Keratinocyte (primary cell): ENCODE data around the gene SNX20. TPM values are rescaled to one million over a fixed set of nuclear protein-coding genes. Genes with fewer than 3 reads are reported as not detected.

ENCODE experiments used
- DNase-seq: peaks from one replicate; pipeline ENCODE4 v3.0.0-alpha.2; 2011; ENCODE audit warnings: low read depth, missing footprints, low spot score
- FAIRE-seq: peaks from 2 replicates; lab custom pipeline; 2011; peaks lifted over from hg19 to GRCh38; lab: Jason Lieb, UNC
- H2AFZ ChIP-seq: 2 replicates; pipeline ENCODE4 v1.6.0; 2012; ENCODE audit warnings: low read length, control low read depth, inconsistent platforms; ENCODE audit not compliant: control insufficient read depth
- H3K27ac ChIP-seq: 2 replicates; pipeline ENCODE4 v1.5.1; 2011; ENCODE audit warnings: low read length; ENCODE audit not compliant: control insufficient read depth, insufficient read depth
- H3K27me3 ChIP-seq: 3 replicates; pipeline ENCODE4 v1.6.0; 2011; ENCODE audit warnings: low read length; ENCODE audit not compliant: control insufficient read depth, insufficient read depth; ENCODE audit errors: extremely low read depth
- H3K36me3 ChIP-seq, 2 experiments: 2 replicates in 1 of 2; 3 replicates in 1 of 2; pipeline ENCODE4 v1.5.1; 2011; ENCODE audit warnings: low read length in 2 of 2, mild to moderate bottlenecking in 1 of 2; ENCODE audit not compliant: control insufficient read depth in 2 of 2, insufficient read depth in 2 of 2; ENCODE audit errors: extremely low read depth in 1 of 2
- H3K4me1 ChIP-seq: 3 replicates; pipeline ENCODE4 v1.5.1; 2011; ENCODE audit warnings: low read length; ENCODE audit not compliant: control insufficient read depth, insufficient read depth; ENCODE audit errors: extremely low read depth
- H3K4me2 ChIP-seq: 3 replicates; pipeline ENCODE4 v1.6.0; 2011; ENCODE audit warnings: low read depth, low read length; ENCODE audit not compliant: control insufficient read depth, insufficient read depth; ENCODE audit errors: extremely low read depth
- H3K4me3 ChIP-seq, 3 experiments: fragments of 200-600 bp in 1 of 3; sonication (generic) in 1 of 3; 2 replicates in 2 of 3; 3 replicates in 1 of 3; pipeline ENCODE4 v1.5.1; 2011 to 2016; ENCODE audit warnings: low read length in 3 of 3, mild to moderate bottlenecking in 3 of 3, control low read depth in 2 of 3, inconsistent platforms in 1 of 3, low read depth in 1 of 3, mixed read lengths in 1 of 3, mixed run types in 1 of 3, moderate library complexity in 1 of 3; ENCODE audit not compliant: control insufficient read depth in 2 of 3, insufficient read depth in 2 of 3; ENCODE audit errors: extremely low read depth in 1 of 3
- H3K79me2 ChIP-seq: 2 replicates; pipeline ENCODE4 v1.6.0; 2012; ENCODE audit warnings: low read length; ENCODE audit not compliant: control insufficient read depth, insufficient read depth
- H3K9ac ChIP-seq: 3 replicates; pipeline ENCODE4 v1.6.0; 2011; ENCODE audit warnings: low read length; ENCODE audit not compliant: control insufficient read depth, insufficient read depth; ENCODE audit errors: extremely low read depth
- H3K9me1 ChIP-seq: 3 replicates; pipeline ENCODE4 v1.6.0; 2011; ENCODE audit warnings: low read length; ENCODE audit not compliant: control insufficient read depth, insufficient read depth; ENCODE audit errors: extremely low read depth
- H3K9me3 ChIP-seq: 2 replicates; pipeline ENCODE4 v1.5.1; 2012; ENCODE audit warnings: low read depth, low read length; ENCODE audit not compliant: control insufficient read depth
- H4K20me1 ChIP-seq: 3 replicates; pipeline ENCODE4 v1.6.0; 2011; ENCODE audit warnings: low read length; ENCODE audit not compliant: control insufficient read depth, insufficient read depth; ENCODE audit errors: extremely low read depth
- CTCF ChIP-seq, 3 experiments: IDR thresholded peaks in 1 of 3; conservative IDR thresholded peaks in 1 of 3; optimal IDR thresholded peaks in 1 of 3; 2 replicates in 2 of 3; 3 replicates in 1 of 3; pipeline versions ENCODE3 to v1.5.1; 2011; ENCODE audit warnings: low read length in 3 of 3, mild to moderate bottlenecking in 3 of 3, moderate library complexity in 2 of 3, control low read depth in 1 of 3, inconsistent platforms in 1 of 3; ENCODE audit not compliant: insufficient read depth in 2 of 3; ENCODE audit errors: extremely low read depth in 1 of 3
- EZH2 ChIP-seq: IDR thresholded peaks from one replicate; pipeline ENCODE4 v1.6.1; 2012; ENCODE audit warnings: inconsistent platforms, mild to moderate bottlenecking, low read length, moderate library complexity
- dilution Hi-C: fragments of 300-500 bp; cut with MboI; formaldehyde crosslinking; loops from one replicate; pipeline ENCODE4 v1.7.0; 2020; ENCODE audit warnings: low sequenced_read_pairs; ENCODE audit not compliant: extremely low pct_ligation_motif_present
- polyA plus RNA-seq, 5 experiments: library from polyadenylated mRNA; depleted of rRNA in 3 of 5; stranded (reverse) in 3 of 5; stranded (forward) in 1 of 5; unstranded in 1 of 5; fragments of >200 nt; gene quantifications; 1 replicate in 1 of 5; 2 replicates in 3 of 5; 3 replicates in 1 of 5; pipeline versions ENCODE4 v1.2.1 to v1.2.3, GENCODE V29; 2011 to 2012; ENCODE audit warnings: missing spikeins in 2 of 5, low read depth in 1 of 5, low replicate concordance in 1 of 5

SNX20 gene
- polyA plus RNA-seq, 1 donor (not counting 4 experiments of a cell fraction or from before 2014, with no cell fraction given), result not detected

DNA sequence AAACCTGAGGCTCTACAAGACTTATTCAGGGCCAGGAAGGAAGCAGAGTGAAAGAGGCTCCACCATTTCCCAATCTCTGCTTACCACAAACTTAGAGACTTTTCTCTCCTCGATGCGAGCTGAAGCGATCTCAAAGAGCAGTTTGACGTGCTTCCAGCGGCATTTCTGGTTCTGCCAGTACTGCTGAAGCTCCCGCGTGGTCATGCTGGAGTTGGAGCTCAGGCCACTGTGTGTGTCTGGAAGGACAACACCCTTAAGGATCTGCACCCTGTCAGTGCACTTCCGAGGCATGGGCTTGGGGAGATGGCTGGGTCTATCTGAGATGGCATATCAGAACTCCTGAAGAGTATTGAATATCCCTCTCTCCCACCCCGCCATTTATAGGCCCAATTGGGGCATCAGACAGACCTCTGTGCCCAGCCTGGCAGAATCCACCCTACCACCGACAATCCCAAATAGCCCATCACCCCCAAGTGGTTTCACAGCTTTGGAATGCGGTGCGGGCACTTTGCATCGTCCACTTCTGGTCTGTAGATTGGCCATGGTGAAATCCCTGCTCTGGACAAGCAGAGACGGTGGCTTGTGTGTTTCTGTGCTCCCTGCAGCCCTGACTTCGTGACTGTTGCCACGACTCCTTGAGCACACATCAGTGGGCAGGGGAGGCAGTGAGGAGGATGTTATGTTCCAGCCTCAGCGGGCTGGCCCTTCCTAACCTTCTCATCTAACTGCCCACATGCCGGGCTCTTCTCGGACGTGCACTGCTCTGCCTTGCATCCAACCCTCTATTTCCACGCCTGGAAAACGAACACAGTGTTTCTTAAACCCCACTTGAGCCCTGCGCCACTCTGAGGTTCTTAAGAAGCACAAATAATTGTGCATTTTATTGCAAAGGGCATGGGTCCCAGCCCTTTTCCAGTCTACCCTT is 5.2 kb downstream of the SNX20 start:
- H2AFZ ChIP-seq, result no peak overlapping the region
- peaks cover 9% of the 10 kb centered on the region for H3K9me3 ChIP-seq
- no peak overlapping the region for H3K27ac ChIP-seq
- no peak overlapping the region for H3K4me3 ChIP-seq
- H3K4me2 ChIP-seq, result no peak overlapping the region
- no peaks in the 10 kb centered on the region for H3K79me2 ChIP-seq
- no peaks in the 10 kb centered on the region for H3K36me3 ChIP-seq
- no peaks in the 10 kb centered on the region for H3K4me1 ChIP-seq
- H3K27me3 ChIP-seq, result no peaks in the 10 kb centered on the region
- DNase-seq (no peak), FAIRE-seq (no peak)
- no peak for TF ChIP-seq EZH2
- H3K9me1 ChIP-seq, result no peaks in the 10 kb centered on the region
- dilution Hi-C loops, result no loop called here
- no peaks in the 10 kb centered on the region for H4K20me1 ChIP-seq
- H3K9ac ChIP-seq, result no peak overlapping the region

DNA sequence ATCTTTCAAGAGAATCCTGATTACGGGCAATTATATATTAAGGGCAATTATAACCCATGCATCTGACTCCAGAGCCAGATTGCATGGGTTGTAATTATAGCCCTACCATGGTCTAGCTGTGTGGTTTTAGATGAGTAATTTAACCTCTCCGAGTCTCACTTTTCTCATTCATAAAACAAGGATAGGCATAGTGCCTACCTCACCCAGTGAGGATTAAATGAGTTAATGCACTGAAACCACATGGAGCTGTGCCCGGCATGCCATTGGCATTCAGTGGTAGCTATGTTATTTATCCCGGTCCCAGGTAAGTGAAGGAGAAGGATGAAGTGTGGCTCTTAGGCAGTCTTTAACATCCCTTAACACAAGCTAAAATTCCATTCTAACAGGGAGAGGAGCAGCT is 6.3 kb downstream of the SNX20 start:
- no peak for DNase-seq
- dilution Hi-C loops, result no loop called here

More for the DNA sequence above, 6.3 kb downstream of the SNX20 start:
- H3K36me3 ChIP-seq, result no peaks in the 10 kb centered on the region
- no peak overlapping the region for H3K9ac ChIP-seq
- H3K4me1 ChIP-seq, result no peaks in the 10 kb centered on the region
- no peaks in the 10 kb centered on the region for H3K27me3 ChIP-seq
- no peak overlapping the region for H3K4me2 ChIP-seq
- no peak overlapping the region for H2AFZ ChIP-seq
- no peaks in the 10 kb centered on the region for H4K20me1 ChIP-seq
- no peaks in the 10 kb centered on the region for H3K9me1 ChIP-seq
- peaks cover 9% of the 10 kb centered on the region for H3K9me3 ChIP-seq
- no peak for FAIRE-seq
- H3K4me3 ChIP-seq, result no peak overlapping the region
- H3K79me2 ChIP-seq, result no peaks in the 10 kb centered on the region
- no peak overlapping the region for H3K27ac ChIP-seq
- TF ChIP-seq EZH2 (no peak), CTCF (optimal IDR thresholded peaks at IDR 0.05 in 1 of 3, IDR thresholded peaks at IDR 0.05 in 1 of 3, conservative IDR thresholded peaks at IDR 0.05 in 1 of 3; ENCODE audit: extremely low read depth in 1 of 3, insufficient read depth in 2 of 3, low read length in 3 of 3) (no peak)
